ENCODE data around the gene DOCK6.

- TF ChIP-seq POLR2A (IDR thresholded peaks at IDR 0.05) (no peak), CTCF (IDR thresholded peaks at IDR 0.05) (no peak), EP300 (IDR thresholded peaks at IDR 0.05) (no peak)
Measured at GRCh38 chr19:11234486-11235075, 27.7 kb downstream of the DOCK6 start.
